Activated T-cell treated with anti-CD3 and anti-CD28 coated beads for 24 hours (primary cell): ENCODE measurements around the gene KIF17.

Experiments used
- DNase-seq: peaks from one replicate; pipeline ENCODE4 v3.0.0-alpha.2; 2020; ENCODE audit warnings: low read depth

The KIF17 gene

GRCh38 chr1:20660847-20661206, 57.0 kb downstream of the KIF17 start:
- DNase-seq = no peak

- no peak for DNase-seq
These were observed 57.4 kb downstream of the KIF17 start for GRCh38 chr1:20660363-20660762.

- no peak for DNase-seq
These were observed 59.5 kb downstream of the KIF17 start for GRCh38 chr1:20658166-20658915.

- no peak for DNase-seq
These were observed 60.8 kb downstream of the KIF17 start for GRCh38 chr1:20657024-20657423.

GRCh38 chr1:20654104-20654690, 63.6 kb downstream of the KIF17 start:
- no peak for DNase-seq

GRCh38 chr1:20652300-20652699, 65.5 kb downstream of the KIF17 start:
- DNase-seq = no peak

GRCh38 chr1:20648946-20649345, 68.9 kb downstream of the KIF17 start:
- no peak for DNase-seq

- DNase-seq = no peak
These were observed 69.4 kb downstream of the KIF17 start for GRCh38 chr1:20648438-20648837.

- no peak for DNase-seq
These were observed 72.4 kb downstream of the KIF17 start for GRCh38 chr1:20645414-20645813.

GRCh38 chr1:20644416-20644815, 73.4 kb downstream of the KIF17 start:
- DNase-seq = no peak

- DNase-seq = no peak
These were observed 74.7 kb downstream of the KIF17 start for GRCh38 chr1:20643080-20643479.

GRCh38 chr1:20641975-20642374, 75.8 kb downstream of the KIF17 start:
- no peak for DNase-seq

- DNase-seq = peak; percentile 49
These were observed 77.6 kb downstream of the KIF17 start for GRCh38 chr1:20640183-20640597.

- DNase-seq = no peak
These were observed 80.9 kb downstream of the KIF17 start for GRCh38 chr1:20636785-20637347.

- DNase-seq = no peak
These were observed 83.2 kb downstream of the KIF17 start for GRCh38 chr1:20634594-20635084.

- no peak for DNase-seq
These were observed 83.7 kb downstream of the KIF17 start for GRCh38 chr1:20634065-20634593.

GRCh38 chr1:20633190-20634064, 84.4 kb downstream of the KIF17 start, which contains the start of gene PINK1:
Gene PINK1 (plus strand): TSS chr1:20633458. CDS start chr1:20633549, 91 bp downstream.
- DNase-seq = peak; percentile 83

GRCh38 chr1:20632386-20632785, 85.4 kb downstream of the KIF17 start:
- DNase-seq = no peak

GRCh38 chr1:20630729-20631128, 87.1 kb downstream of the KIF17 start:
- no peak for DNase-seq

GRCh38 chr1:20626524-20626923, 91.3 kb downstream of the KIF17 start:
- DNase-seq = no peak

GRCh38 chr1:20626098-20626427, 91.7 kb downstream of the KIF17 start:
- DNase-seq = no peak
